GM19023 (cell line): Measurements from ENCODE around the gene FBXO30.
A peak's percentile ranks its signal among the peaks of the same experiment; 100 is the strongest.

Experiments used
- ATAC-seq: cut with Tn5 transposase; IDR thresholded peaks from one replicate; pipeline ENCODE4 v1.9.1; 2021; ENCODE audit warnings: mild to moderate bottlenecking, moderate library complexity; ENCODE audit not compliant: unreplicated experiment

FBXO30 gene

GRCh38 chr6:145758113-145758512 lies 56.5 kb downstream of the FBXO30 start:
- no peak for ATAC-seq

- no peak for ATAC-seq
These were observed 58.4 kb downstream of the FBXO30 start for GRCh38 chr6:145756170-145756662.

GRCh38 chr6:145755682-145756081 lies 58.9 kb downstream of the FBXO30 start:
- ATAC-seq, result no peak

GRCh38 chr6:145752638-145753037 lies 62.0 kb downstream of the FBXO30 start:
- no peak for ATAC-seq

GRCh38 chr6:145749632-145750031 lies 65.0 kb downstream of the FBXO30 start:
- ATAC-seq, result peak; percentile 84

- no peak for ATAC-seq
These were observed 68.7 kb downstream of the FBXO30 start for GRCh38 chr6:145745861-145746260.

- ATAC-seq, result no peak
These were observed 70.0 kb downstream of the FBXO30 start for GRCh38 chr6:145744619-145745018.
